Breast epithelium (tissue), 3 donors: Measurements from ENCODE around the gene PLD1.

Experiments used
- POLR2A ChIP-seq: fragments of 450-650 bp; IDR thresholded peaks from one replicate; pipeline ENCODE4 v1.6.1; 2016; ENCODE audit warnings: antibody characterized with exemption, mild to moderate bottlenecking, moderate library complexity
- TF ChIP-seq, protein P1 (sequence below), 3 donors: fragments of 450-650 bp; IDR thresholded peaks; one replicate each; pipeline ENCODE4 v1.5.1; 2016 to 2017; ENCODE audit warnings: antibody characterized with exemption in 3 of 3, mild to moderate bottlenecking in 3 of 3, moderate library complexity in 3 of 3

DNA sequence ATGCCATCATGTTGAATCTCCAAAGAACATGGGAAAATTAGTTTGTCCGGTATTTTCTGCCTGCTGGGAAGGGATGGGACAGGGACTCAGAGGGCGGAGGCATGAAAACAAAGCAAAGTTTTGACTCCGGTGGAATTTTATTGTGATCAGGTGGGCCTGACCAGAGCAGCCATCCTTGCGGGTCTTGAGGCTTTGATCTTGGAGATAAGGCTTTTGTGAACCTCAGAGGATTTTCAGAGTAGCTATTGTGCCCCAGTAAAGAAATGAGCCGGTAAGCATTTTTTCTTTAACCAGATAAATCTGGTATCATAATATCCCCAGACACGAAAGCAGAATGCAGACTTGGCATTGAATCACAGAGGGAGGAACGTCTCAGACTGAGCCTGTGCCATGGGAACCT lies 250.7 kb downstream of the PLD1 start:
- TF ChIP-seq POLR2A, result no peak
- TF ChIP-seq, protein P1, sequence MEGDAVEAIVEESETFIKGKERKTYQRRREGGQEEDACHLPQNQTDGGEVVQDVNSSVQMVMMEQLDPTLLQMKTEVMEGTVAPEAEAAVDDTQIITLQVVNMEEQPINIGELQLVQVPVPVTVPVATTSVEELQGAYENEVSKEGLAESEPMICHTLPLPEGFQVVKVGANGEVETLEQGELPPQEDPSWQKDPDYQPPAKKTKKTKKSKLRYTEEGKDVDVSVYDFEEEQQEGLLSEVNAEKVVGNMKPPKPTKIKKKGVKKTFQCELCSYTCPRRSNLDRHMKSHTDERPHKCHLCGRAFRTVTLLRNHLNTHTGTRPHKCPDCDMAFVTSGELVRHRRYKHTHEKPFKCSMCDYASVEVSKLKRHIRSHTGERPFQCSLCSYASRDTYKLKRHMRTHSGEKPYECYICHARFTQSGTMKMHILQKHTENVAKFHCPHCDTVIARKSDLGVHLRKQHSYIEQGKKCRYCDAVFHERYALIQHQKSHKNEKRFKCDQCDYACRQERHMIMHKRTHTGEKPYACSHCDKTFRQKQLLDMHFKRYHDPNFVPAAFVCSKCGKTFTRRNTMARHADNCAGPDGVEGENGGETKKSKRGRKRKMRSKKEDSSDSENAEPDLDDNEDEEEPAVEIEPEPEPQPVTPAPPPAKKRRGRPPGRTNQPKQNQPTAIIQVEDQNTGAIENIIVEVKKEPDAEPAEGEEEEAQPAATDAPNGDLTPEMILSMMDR (IDR thresholded peaks at IDR 0.05), result no peak
